Esophagus (tissue), 2 donors: ENCODE results near the gene AATF. TPM values are rescaled to one million over a fixed set of nuclear protein-coding genes. Genes with fewer than 3 reads are reported as not detected.

Source experiments
- H3K27ac ChIP-seq, 2 donors: one replicate each; pipeline ENCODE4 v1.5.1; 2013; ENCODE audit warnings: low read depth in 2 of 2, mild to moderate bottlenecking in 2 of 2, inconsistent platforms in 1 of 2, low read length in 1 of 2, moderate library complexity in 1 of 2
- H3K27me3 ChIP-seq, 2 donors: one replicate each; pipeline ENCODE4 v1.6.1; 2013; ENCODE audit warnings: low read length in 2 of 2, control low read depth in 1 of 2, mild to moderate bottlenecking in 1 of 2; ENCODE audit not compliant: insufficient read depth in 2 of 2, control insufficient read depth in 1 of 2
- H3K36me3 ChIP-seq, 2 donors: one replicate each; pipeline ENCODE4 v1.6.1; 2013; ENCODE audit warnings: low read length in 1 of 2; ENCODE audit not compliant: control insufficient read depth in 2 of 2, insufficient read depth in 2 of 2
- H3K4me1 ChIP-seq, 2 donors: one replicate each; pipeline ENCODE4 v1.6.1; 2013; ENCODE audit warnings: low read length in 1 of 2; ENCODE audit not compliant: control insufficient read depth in 2 of 2, insufficient read depth in 2 of 2
- H3K4me3 ChIP-seq, 2 donors: one replicate each; pipeline ENCODE4 v1.5.1; 2013; ENCODE audit warnings: low read length in 2 of 2, mild to moderate bottlenecking in 2 of 2, low read depth in 1 of 2, moderate library complexity in 1 of 2
- H3K9me3 ChIP-seq, 2 donors: one replicate each; pipeline ENCODE4 v1.6.1; 2013; ENCODE audit warnings: mild to moderate bottlenecking in 2 of 2, low read depth in 1 of 2, low read length in 1 of 2, moderate library complexity in 1 of 2; ENCODE audit not compliant: control insufficient read depth in 2 of 2, insufficient read depth in 1 of 2
- WGBS, 2 donors: extraction: QIAGEN DNeasy Blood & Tissue Kit; methylation state at CpG; one replicate each; pipeline ENCODE4 v1.1.7; 2013; 5-methylcytosine and 5-hydroxymethylcytosine counted together
- polyA plus RNA-seq, 2 donors: library from polyadenylated mRNA; stranded (reverse); fragments of 200-250 nt; gene quantifications; one replicate each; pipeline ENCODE4 v1.2.3, GENCODE V29; 2013
- donor health status: healthy with polysubstance abuse.
- donor health status: Bipolar disorder and iron deficiency.

The AATF gene
- polyA plus RNA-seq, 2 donors: 17.4 to 25.7 TPM

DNA sequence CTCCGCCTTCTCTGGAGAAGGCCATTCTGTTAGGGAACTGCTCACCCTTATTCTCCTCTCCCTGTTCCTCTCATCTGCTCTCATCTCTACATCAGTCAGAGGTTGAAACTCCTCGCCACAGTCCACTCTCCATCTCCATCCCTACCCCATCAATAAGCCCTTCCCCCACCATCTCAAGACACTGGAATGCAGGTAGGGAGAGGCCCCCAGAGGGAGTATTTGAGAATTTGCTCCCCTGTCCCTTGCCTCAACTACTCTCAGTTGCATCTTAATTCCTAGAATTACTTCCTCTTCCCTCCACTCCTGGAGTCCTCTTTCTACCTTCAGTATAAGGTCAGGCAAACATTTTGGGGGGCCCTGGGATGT, 2.0 kb upstream of the AATF start:
- H3K36me3 ChIP-seq: no peaks in the 10 kb centered on the region
- no peak overlapping the region for H3K27ac ChIP-seq
- H3K27me3 ChIP-seq: peaks cover 0 to 30% of the 10 kb centered on the region in 2 donors
- peaks cover 0 to 8% of the 10 kb centered on the region in 2 donors for H3K9me3 ChIP-seq
- peaks cover 3 to 14% of the 10 kb centered on the region in 2 donors for H3K4me1 ChIP-seq
- no peak overlapping the region for H3K4me3 ChIP-seq
- WGBS, 2 donors: 59 to 68% methylated on average over 2 of the region's 2 CpGs

- WGBS, 2 donors: 2 to 3% methylated on average over 26 of the region's 26 CpGs
- Histone ChIP-seq H3K36me3 (peaks cover under 1 to 4% of the 10 kb centered on the region in 2 donors), H3K27me3 (peaks cover 0 to 19% of the 10 kb centered on the region in 2 donors)
These were observed 635 bp upstream of the AATF start for GRCh38 chr17:36947922-36948716.

GRCh38 chr17:36949461-36949927, 740 bp downstream of the AATF start:
- WGBS, 2 donors: 5 to 8% methylated on average over 9 of the region's 9 CpGs
- Histone ChIP-seq H3K4me1 (peaks cover 0 to 5% of the 10 kb centered on the region in 2 donors), H3K27ac (peak overlapping the region; percentile 86 to 92), H3K9me3 (no peaks in the 10 kb centered on the region), H3K36me3 (peaks cover 10% of the 10 kb centered on the region in 2 donors), H3K4me3 (peak overlapping the region; percentile 83 to 96), H3K27me3 (peaks cover 0 to 16% of the 10 kb centered on the region in 2 donors)

More at GRCh38 chr17:36947922-36948716, 635 bp upstream of the AATF start:
- peak overlapping the region; percentile 68 to 92 for H3K27ac ChIP-seq
- H3K4me3 ChIP-seq: peak overlapping the region; percentile 83 to 96
- no peaks in the 10 kb centered on the region for H3K9me3 ChIP-seq
- H3K4me1 ChIP-seq: peaks cover 0 to 5% of the 10 kb centered on the region in 2 donors

- Histone ChIP-seq H3K4me3 (peak overlapping the region in 1 of 2 donors; percentile 83), H3K27ac (no peak overlapping the region)
- WGBS, 2 donors: 55 to 57% methylated on average over 8 of the region's 8 CpGs
These were observed 1.3 kb downstream of the AATF start for GRCh38 chr17:36950027-36950426.

DNA sequence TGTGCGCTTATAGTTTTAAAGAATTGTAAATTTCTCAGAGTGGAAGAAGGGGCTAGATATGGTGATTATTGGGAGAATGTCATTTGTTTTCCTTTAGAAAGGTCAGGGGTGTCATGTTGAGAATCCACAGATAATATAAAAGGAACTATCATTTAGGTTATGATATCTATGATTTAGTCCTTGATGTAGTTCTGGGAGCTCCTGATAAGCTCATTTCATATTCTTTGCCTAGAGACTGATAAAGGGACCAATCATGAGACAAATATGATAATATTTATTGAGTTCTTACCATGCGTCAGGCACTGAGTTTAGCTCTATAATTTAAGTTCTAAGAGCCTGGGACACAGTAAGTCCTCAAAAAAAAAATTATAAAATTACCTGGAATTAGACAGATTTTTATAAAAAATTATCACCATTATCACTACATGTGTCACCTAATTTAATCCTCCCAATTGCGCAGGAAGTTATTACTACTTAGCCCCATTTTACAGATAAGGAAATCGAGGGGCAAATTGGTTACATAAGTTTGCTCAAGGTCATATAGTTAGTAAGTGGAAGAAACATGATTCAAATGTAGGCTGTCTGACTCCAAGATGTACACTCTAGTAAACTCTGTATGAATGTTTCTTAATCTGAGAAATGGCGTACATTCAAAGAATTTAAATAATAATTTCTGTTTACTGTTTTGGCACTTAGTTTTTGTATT, 2.5 kb downstream of the AATF start:
- Histone ChIP-seq H3K36me3 (peaks cover 15% of the 10 kb centered on the region in 2 donors), H3K4me3 (no peak overlapping the region)

More at GRCh38 chr17:36950027-36950426, 1.3 kb downstream of the AATF start:
- H3K4me1 ChIP-seq: peaks cover 0 to 5% of the 10 kb centered on the region in 2 donors
- H3K9me3 ChIP-seq: no peaks in the 10 kb centered on the region
- H3K27me3 ChIP-seq: peaks cover 0 to 12% of the 10 kb centered on the region in 2 donors
- H3K36me3 ChIP-seq: peaks cover 12 to 13% of the 10 kb centered on the region in 2 donors

GRCh38 chr17:36971508-36971907, 22.8 kb downstream of the AATF start:
- no peak overlapping the region for H3K27ac ChIP-seq
- no peaks in the 10 kb centered on the region for H3K4me1 ChIP-seq
- H3K9me3 ChIP-seq: no peaks in the 10 kb centered on the region
- no peak overlapping the region for H3K4me3 ChIP-seq
- WGBS, 2 donors: 65 to 70% methylated on average over 4 of the region's 4 CpGs
- H3K36me3 ChIP-seq: peaks cover 0 to 2% of the 10 kb centered on the region in 2 donors
- no peaks in the 10 kb centered on the region for H3K27me3 ChIP-seq

More for the DNA sequence above, 2.5 kb downstream of the AATF start:
- H3K27me3 ChIP-seq: peaks cover 0 to 8% of the 10 kb centered on the region in 2 donors
- no peaks in the 10 kb centered on the region for H3K9me3 ChIP-seq
- no peak overlapping the region for H3K27ac ChIP-seq
- peaks cover 0 to 5% of the 10 kb centered on the region in 2 donors for H3K4me1 ChIP-seq
- WGBS, 2 donors: 90 to 94% methylated on average over 5 of the region's 5 CpGs

DNA sequence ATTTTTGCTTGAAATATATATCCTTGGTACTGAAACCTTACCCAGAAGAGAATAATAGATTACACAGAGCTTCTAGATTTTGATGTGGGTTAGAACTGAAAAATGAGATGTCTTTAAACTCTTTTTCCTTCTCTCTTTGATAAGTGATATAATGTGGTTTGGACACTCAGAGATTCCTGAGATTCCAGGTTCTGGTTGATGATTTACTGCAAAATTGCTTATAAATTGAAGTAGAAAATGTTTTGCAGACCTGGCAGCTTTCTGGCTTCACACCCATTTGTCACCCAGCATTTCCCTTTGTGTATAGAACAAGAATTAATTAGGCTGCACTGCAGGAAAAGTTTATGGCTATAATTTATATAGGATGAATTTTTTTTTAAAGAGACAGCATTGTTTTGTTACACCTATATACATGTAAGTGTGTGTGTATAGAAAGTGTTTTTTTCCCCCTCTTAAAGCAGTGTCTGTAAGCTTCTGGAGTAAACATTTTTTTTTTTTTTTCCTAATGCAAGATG, 23.5 kb downstream of the AATF start:
- Histone ChIP-seq H3K4me1 (no peaks in the 10 kb centered on the region), H3K27me3 (no peaks in the 10 kb centered on the region), H3K4me3 (no peak overlapping the region)

GRCh38 chr17:36972905-36973304, 24.2 kb downstream of the AATF start:
- Histone ChIP-seq H3K9me3 (no peaks in the 10 kb centered on the region), H3K36me3 (peaks cover 0 to 2% of the 10 kb centered on the region in 2 donors), H3K4me1 (no peaks in the 10 kb centered on the region), H3K27me3 (no peaks in the 10 kb centered on the region), H3K4me3 (no peak overlapping the region), H3K27ac (no peak overlapping the region)
- WGBS, 2 donors: 55 to 74% methylated on average over 1 of the region's 1 CpG

More for the DNA sequence above, 23.5 kb downstream of the AATF start:
- Histone ChIP-seq H3K36me3 (peaks cover 0 to 2% of the 10 kb centered on the region in 2 donors), H3K9me3 (no peaks in the 10 kb centered on the region), H3K27ac (no peak overlapping the region)

DNA sequence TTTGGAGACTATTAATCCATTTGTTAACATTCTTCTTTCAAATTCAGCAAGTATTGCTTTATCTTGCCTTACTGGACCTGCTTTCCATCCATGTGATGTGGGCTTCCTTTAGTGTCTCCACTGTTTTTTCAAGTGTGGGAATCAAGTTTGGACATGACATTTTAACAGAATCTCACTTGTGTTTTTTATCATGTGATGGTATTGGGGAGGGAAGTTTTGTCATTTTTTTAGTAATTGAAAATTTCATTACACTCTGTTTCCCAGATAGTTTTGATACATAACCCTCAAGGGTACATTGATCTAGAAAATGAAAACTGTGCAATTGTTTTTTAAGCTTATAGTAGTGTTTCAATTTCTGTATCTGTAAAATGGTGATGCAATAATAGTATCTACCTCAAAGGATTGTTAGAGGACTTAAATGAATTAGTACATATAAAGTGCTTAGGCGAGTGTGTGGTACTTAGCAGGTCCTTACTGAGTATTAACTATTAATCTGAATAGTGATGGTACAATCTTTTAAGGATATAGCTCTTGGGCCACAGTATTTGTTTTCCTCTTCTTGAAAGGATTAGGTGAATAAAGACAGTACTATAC, 27.3 kb downstream of the AATF start:
- Histone ChIP-seq H3K4me1 (no peaks in the 10 kb centered on the region), H3K4me3 (no peak overlapping the region), H3K36me3 (no peaks in the 10 kb centered on the region), H3K9me3 (no peaks in the 10 kb centered on the region), H3K27me3 (no peaks in the 10 kb centered on the region), H3K27ac (no peak overlapping the region)
- WGBS, 2 donors: 76 to 80% methylated on average over 1 of the region's 1 CpG
